Karpas-422 (cell line): ENCODE data around the gene TSPO2. TPM values are rescaled to one million over a fixed set of nuclear protein-coding genes. Genes with fewer than 3 reads are reported as not detected.

Experiments used
- DNase-seq: peaks from one replicate; pipeline ENCODE4 v3.0.0-alpha.2; 2015
- H2AFZ ChIP-seq: fragments of 200-600 bp; sonication (generic); 2 replicates; pipeline ENCODE4 v1.6.1; 2014; ENCODE audit warnings: antibody characterized with exemption, low read length, mixed read lengths
- H3K27ac ChIP-seq: fragments of 200-600 bp; sonication (generic); 2 replicates; pipeline ENCODE4 v1.5.1; 2014; ENCODE audit warnings: mild to moderate bottlenecking, low read length, moderate library complexity
- H3K27me3 ChIP-seq: fragments of 200-600 bp; sonication (generic); 2 replicates; pipeline ENCODE4 v1.6.1; 2014; ENCODE audit warnings: low read length, mixed read lengths
- H3K36me3 ChIP-seq: fragments of 200-600 bp; sonication (generic); 2 replicates; pipeline ENCODE4 v1.6.1; 2014; ENCODE audit warnings: low read length, mixed read lengths; ENCODE audit not compliant: insufficient read depth
- H3K4me1 ChIP-seq: fragments of 200-600 bp; sonication (generic); 2 replicates; pipeline ENCODE4 v1.6.1; 2014; ENCODE audit warnings: mild to moderate bottlenecking, low read length, mixed read lengths
- H3K4me2 ChIP-seq: fragments of 200-600 bp; sonication (generic); 2 replicates; pipeline ENCODE4 v1.6.1; 2014; ENCODE audit warnings: low read length, low read depth, mild to moderate bottlenecking; ENCODE audit not compliant: poor library complexity, severe bottlenecking
- H3K4me3 ChIP-seq: fragments of 200-600 bp; sonication (generic); 2 replicates; pipeline ENCODE4 v1.5.1; 2014; ENCODE audit warnings: mild to moderate bottlenecking, antibody characterized with exemption, low read length, mixed read lengths
- H3K79me2 ChIP-seq: fragments of 200-600 bp; sonication (generic); 2 replicates; pipeline ENCODE4 v1.6.1; 2014; ENCODE audit warnings: mild to moderate bottlenecking, low read length, mixed read lengths
- H3K9ac ChIP-seq: fragments of 200-600 bp; sonication (generic); 2 replicates; pipeline ENCODE4 v1.6.0; 2014; ENCODE audit warnings: low read length
- H3K9me2 ChIP-seq: fragments of 200-600 bp; sonication (generic), shearing (Covaris generic); replicated peaks from 2 replicates; pipeline ENCODE4 v1.6.0; 2014; ENCODE audit warnings: mild to moderate bottlenecking, low read length, moderate library complexity; ENCODE audit not compliant: insufficient read depth
- H3K9me3 ChIP-seq: fragments of 300-700, 200-600 bp; sonication (generic); 2 replicates; pipeline ENCODE4 v1.6.1; 2014; ENCODE audit warnings: low read length, mixed read lengths
- H4K20me1 ChIP-seq: fragments of 200-600 bp; sonication (generic); 2 replicates; pipeline ENCODE4 v1.6.1; 2014; ENCODE audit warnings: mild to moderate bottlenecking, antibody characterized with exemption, low read length, low read depth; ENCODE audit not compliant: insufficient read depth
- total RNA-seq: library from RNA; depleted of rRNA; stranded (reverse); fragments of >200 nt; shearing (Covaris generic); gene quantifications from 2 replicates; pipeline ENCODE4 v1.2.3, GENCODE V29; 2014; ENCODE audit warnings: low replicate concordance

Gene TSPO2
- total RNA-seq, 1 experiment from 2014 or later: not detected

DNA sequence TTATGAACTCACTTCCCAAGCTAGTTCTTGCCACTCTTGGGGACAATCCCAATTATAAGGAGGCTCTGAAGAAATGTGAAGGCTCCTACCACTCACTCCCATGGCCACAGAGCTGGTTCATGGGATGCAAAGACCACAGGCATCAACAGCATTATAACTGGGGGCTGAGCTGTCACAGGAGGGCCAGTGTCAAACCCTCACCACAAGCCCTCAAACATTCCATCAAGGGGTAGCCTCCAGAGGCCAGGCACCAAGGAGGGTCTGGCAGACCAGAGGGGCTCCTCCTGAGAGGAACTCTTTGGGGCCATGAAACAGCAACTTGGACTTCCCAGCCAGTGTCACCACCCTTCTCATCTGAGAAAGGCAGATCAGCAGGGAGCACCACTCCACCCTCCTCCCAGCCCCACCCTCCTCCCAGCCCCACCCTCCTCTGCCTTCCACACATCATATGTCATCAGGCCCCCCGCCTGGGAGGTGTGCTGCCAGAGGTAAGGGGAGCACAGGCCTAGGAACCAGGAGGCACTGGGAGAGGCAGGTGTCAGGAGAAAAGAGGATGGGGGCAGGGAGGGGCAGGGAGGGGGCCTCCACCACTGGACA, 1.2 kb upstream of the TSPO2 start:
- no peaks in the 10 kb centered on the region for H3K9me3 ChIP-seq
- H4K20me1 ChIP-seq: 0 out of 2 replicates have a peak, but pooled peaks cover 3% of the 10 kb centered on the region
- no peak for DNase-seq
- no peak overlapping the region for H3K27ac ChIP-seq
- H3K4me2 ChIP-seq: no peak overlapping the region
- no peak overlapping the region for H3K4me3 ChIP-seq
- H3K9me2 ChIP-seq: no peaks in the 10 kb centered on the region
- no peak overlapping the region for H3K9ac ChIP-seq
- H3K79me2 ChIP-seq: no peaks in the 10 kb centered on the region
- H2AFZ ChIP-seq: no peak overlapping the region
- no peaks in the 10 kb centered on the region for H3K27me3 ChIP-seq
- H3K36me3 ChIP-seq: no peaks in the 10 kb centered on the region
- H3K4me1 ChIP-seq: peaks cover 4% of the 10 kb centered on the region

DNA sequence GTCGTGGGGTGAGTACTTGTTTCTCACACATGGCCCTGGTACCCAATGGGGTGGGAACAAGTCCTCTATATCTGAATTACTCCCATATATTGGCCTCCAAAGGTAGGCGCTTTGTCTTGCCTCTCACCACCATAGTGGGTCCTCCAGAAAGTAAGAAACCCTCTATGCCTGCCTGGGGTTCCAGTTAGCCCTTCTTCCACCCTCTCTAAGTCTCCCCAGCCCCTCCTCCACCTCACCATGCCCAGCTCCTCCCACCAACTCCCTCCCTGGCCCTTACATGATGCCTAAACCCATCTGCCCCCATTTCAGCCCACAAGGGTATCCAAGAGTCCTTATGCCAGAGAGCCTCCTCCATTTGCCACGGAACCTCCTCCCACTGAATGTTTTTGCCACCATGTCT, 884 bp downstream of the TSPO2 start:
- Histone ChIP-seq H2AFZ (no peak overlapping the region), H3K9ac (no peak overlapping the region), H3K27ac (no peak overlapping the region), H3K9me3 (no peaks in the 10 kb centered on the region), H3K36me3 (no peaks in the 10 kb centered on the region), H3K9me2 (no peaks in the 10 kb centered on the region), H3K79me2 (no peaks in the 10 kb centered on the region), H3K4me3 (no peak overlapping the region), H3K4me1 (peaks cover 4% of the 10 kb centered on the region), H4K20me1 (0 out of 2 replicates have a peak, but pooled peaks cover 3% of the 10 kb centered on the region), H3K4me2 (no peak overlapping the region), H3K27me3 (no peaks in the 10 kb centered on the region)
- DNase-seq: no peak

DNA sequence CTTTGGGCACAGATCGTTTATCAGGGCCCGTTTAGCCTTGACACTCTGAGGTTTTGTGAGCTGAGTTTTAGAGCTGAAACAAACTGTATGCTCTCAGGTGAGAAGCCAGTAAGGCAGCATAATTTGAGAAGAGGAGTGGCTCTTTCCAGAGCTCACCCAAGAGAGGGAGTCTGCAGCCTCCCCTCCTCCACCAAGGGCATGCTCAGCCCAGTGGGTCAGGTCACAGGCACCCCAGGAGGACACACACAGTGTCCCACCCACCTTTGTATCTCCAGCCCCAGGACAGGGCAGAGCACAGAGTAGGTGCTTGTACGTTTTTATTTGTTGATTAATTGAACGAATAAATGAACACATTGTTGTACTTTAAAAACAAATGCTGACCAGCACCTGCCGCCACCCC, 3.4 kb downstream of the TSPO2 start:
- no peak overlapping the region for H2AFZ ChIP-seq
- no peaks in the 10 kb centered on the region for H3K9me3 ChIP-seq
- no peaks in the 10 kb centered on the region for H4K20me1 ChIP-seq
- no peak overlapping the region for H3K4me3 ChIP-seq
- H3K27ac ChIP-seq: no peak overlapping the region
- H3K9me2 ChIP-seq: no peaks in the 10 kb centered on the region
- no peaks in the 10 kb centered on the region for H3K79me2 ChIP-seq
- no peaks in the 10 kb centered on the region for H3K27me3 ChIP-seq
- no peaks in the 10 kb centered on the region for H3K36me3 ChIP-seq
- peaks cover 4% of the 10 kb centered on the region for H3K4me1 ChIP-seq
- no peak overlapping the region for H3K9ac ChIP-seq
- no peak for DNase-seq
- H3K4me2 ChIP-seq: no peak overlapping the region

DNA sequence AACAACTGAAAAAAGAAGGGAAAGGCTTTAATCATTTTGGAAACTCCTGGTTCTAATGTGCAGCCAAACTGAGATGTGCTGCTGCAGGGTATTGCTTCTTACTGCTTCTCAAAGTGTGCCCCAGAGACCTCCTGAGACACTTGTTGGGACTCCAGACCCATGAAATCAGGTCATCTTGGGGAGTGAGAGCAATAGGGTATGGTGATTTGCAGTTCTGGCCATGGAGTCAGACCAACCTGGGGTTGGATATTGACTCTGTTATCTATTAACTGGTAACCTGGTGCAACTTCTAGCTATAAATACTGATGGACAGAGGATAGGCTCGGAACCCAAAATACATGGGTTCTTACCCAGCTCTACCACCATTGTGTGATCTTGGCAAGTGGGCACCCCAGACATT, 3.8 kb downstream of the TSPO2 start:
- Histone ChIP-seq H3K79me2 (no peaks in the 10 kb centered on the region), H3K9me2 (no peaks in the 10 kb centered on the region), H3K27me3 (no peaks in the 10 kb centered on the region), H3K4me1 (peaks cover 4% of the 10 kb centered on the region), H3K4me2 (no peak overlapping the region), H3K9ac (no peak overlapping the region), H4K20me1 (no peaks in the 10 kb centered on the region), H3K9me3 (no peaks in the 10 kb centered on the region), H2AFZ (no peak overlapping the region), H3K4me3 (no peak overlapping the region), H3K36me3 (no peaks in the 10 kb centered on the region), H3K27ac (no peak overlapping the region)
- DNase-seq: no peak

DNA sequence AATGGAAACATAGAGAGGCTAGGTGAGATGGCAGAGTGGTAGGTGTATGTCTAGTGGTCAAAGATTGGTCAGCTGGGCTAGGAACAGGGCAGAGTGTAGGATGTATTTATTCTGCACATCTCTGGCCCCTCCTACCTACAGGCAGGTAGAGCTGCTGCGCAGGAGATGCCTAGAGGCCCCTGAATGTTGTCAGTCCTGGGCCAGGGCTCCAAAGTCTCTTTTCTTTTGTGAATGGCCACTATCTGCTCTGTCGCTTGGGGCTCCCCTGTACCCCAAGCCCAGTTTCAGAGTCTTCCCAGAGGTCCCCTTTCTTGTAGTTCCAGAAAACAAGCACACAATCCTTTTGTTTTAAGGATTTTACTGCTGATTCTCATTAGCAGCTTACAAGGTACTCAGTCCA, 5.0 kb downstream of the TSPO2 start:
- H3K9me3 ChIP-seq: no peaks in the 10 kb centered on the region
- H3K9ac ChIP-seq: no peak overlapping the region
- DNase-seq: no peak
- H4K20me1 ChIP-seq: no peaks in the 10 kb centered on the region
- H3K4me2 ChIP-seq: no peak overlapping the region
- no peaks in the 10 kb centered on the region for H3K27me3 ChIP-seq
- peaks cover 9% of the 10 kb centered on the region for H3K4me1 ChIP-seq
- no peaks in the 10 kb centered on the region for H3K36me3 ChIP-seq
- no peak overlapping the region for H3K27ac ChIP-seq
- H2AFZ ChIP-seq: no peak overlapping the region
- H3K9me2 ChIP-seq: no peaks in the 10 kb centered on the region
- H3K4me3 ChIP-seq: no peak overlapping the region
- no peaks in the 10 kb centered on the region for H3K79me2 ChIP-seq

DNA sequence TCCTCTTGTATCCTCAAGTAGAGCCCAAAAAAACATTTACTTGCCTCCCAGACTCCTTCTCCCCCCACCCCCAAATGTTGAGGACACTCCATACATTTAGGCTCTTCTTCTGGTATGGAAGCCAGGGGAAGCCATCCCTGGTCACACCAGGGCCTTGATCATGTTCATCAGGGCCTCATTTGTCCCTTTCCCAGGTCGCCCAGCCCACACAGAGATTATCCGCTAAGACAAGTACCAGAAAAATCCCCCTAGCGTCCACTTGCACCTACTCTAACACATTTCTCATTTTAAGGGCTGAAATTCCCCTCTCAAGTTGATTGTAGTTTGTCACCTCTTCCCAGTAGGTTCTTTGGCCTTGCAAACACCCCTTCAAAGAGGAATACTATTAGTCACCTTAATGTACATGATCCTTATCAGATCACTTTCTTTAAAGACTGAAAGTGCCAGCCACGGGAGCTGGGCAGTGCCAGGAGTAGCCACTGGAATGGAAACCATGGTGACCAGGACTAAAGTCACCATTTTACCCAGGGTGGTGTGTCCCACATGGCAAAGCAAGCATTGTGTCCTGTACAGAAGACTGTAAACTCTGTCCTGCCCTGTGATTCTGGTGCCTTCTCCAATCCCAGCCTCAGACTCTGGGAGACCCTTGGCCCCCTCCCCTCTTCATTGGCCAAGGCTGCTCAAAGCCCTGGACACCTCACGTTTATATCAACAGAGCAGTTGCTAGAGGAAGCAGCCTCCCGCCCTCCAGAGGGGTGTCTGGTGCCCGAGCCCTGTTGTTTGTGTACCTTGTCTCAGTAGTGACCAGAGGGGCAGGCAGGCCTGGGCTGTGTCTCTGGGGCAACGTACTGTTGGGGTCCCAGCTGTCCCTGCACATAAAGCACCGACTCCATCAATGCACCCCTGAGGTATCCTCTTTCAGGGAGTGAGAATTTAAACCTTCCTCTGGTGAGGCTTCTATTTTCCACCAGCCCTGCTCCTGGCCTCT, 5.8 kb downstream of the TSPO2 start:
- peaks cover 10% of the 10 kb centered on the region for H3K4me1 ChIP-seq
- no peak overlapping the region for H3K4me3 ChIP-seq
- no peak for DNase-seq
- H4K20me1 ChIP-seq: no peaks in the 10 kb centered on the region
- no peaks in the 10 kb centered on the region for H3K9me2 ChIP-seq
- no peaks in the 10 kb centered on the region for H3K27me3 ChIP-seq
- H3K27ac ChIP-seq: no peak overlapping the region
- no peak overlapping the region for H3K9ac ChIP-seq
- no peaks in the 10 kb centered on the region for H3K36me3 ChIP-seq
- H3K79me2 ChIP-seq: no peaks in the 10 kb centered on the region
- no peak overlapping the region for H2AFZ ChIP-seq
- no peak overlapping the region for H3K4me2 ChIP-seq
- H3K9me3 ChIP-seq: no peaks in the 10 kb centered on the region

DNA sequence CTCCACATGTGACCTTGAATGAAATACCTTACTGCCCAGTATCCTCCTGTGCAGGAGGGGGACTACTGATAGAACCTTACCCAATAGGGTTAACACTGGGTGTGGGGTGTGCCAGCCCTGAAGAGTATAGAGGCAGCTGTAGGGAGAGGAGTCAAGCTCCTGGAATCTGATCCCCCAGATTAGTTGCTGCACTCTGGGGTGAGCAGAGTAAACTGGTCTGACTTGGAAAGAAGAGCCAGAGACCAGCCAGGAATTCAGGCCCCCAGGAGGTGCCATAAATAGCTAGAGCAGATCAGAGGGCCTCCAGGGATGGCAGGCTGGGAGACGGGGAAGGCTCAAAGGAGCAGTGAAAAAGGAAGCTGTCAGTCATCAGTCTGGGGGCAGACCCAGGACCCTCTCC, 7.3 kb downstream of the TSPO2 start:
- Histone ChIP-seq H3K27ac (no peak overlapping the region), H3K4me1 (peaks cover 10% of the 10 kb centered on the region), H4K20me1 (no peaks in the 10 kb centered on the region), H3K27me3 (no peaks in the 10 kb centered on the region), H3K4me3 (no peak overlapping the region), H3K79me2 (no peaks in the 10 kb centered on the region), H3K9ac (no peak overlapping the region), H3K36me3 (no peaks in the 10 kb centered on the region), H3K9me2 (no peaks in the 10 kb centered on the region), H2AFZ (no peak overlapping the region), H3K4me2 (no peak overlapping the region), H3K9me3 (no peaks in the 10 kb centered on the region)
- DNase-seq: no peak

DNA sequence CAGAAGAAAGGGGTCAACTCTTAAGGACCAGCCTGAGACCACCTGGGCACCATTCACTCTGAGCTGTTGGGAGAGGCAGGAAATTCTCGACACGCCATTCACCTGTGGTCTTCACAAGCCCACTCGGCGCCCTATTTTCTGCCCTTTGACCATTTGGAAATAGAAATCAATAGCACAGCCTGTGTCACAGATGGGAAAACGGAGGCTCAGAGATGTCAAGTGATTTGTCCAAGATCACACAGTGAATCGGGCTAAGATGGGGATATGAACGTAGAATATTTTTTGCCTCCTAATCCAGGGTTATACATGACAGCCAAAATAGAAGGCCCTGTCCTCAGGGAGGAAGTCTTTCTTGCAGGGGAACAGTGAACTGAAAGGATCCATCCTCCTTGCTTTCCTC, 7.7 kb downstream of the TSPO2 start:
- no peak for DNase-seq
- no peak overlapping the region for H3K27ac ChIP-seq
- H3K9me2 ChIP-seq: no peaks in the 10 kb centered on the region
- H3K36me3 ChIP-seq: no peaks in the 10 kb centered on the region
- H3K4me1 ChIP-seq: peaks cover 10% of the 10 kb centered on the region
- no peak overlapping the region for H3K4me2 ChIP-seq
- H3K4me3 ChIP-seq: no peak overlapping the region
- no peak overlapping the region for H3K9ac ChIP-seq
- H2AFZ ChIP-seq: no peak overlapping the region
- no peaks in the 10 kb centered on the region for H3K79me2 ChIP-seq
- H4K20me1 ChIP-seq: no peaks in the 10 kb centered on the region
- no peaks in the 10 kb centered on the region for H3K27me3 ChIP-seq
- no peaks in the 10 kb centered on the region for H3K9me3 ChIP-seq
